GM21717 (cell line): ENCODE measurements around the gene SEMA3E.
A peak's percentile ranks its signal among the peaks of the same experiment; 100 is the strongest.
"Not testable (repeated sequence)": the region's sequence is repeated elsewhere in the genome, so short reads cannot be mapped to it uniquely, and the experiment has no call there.

ENCODE experiments used
- ATAC-seq: cut with Tn5 transposase; IDR thresholded peaks from one replicate; pipeline ENCODE4 v1.9.1; 2021; ENCODE audit warnings: mild to moderate bottlenecking, moderate library complexity; ENCODE audit not compliant: unreplicated experiment

SEMA3E gene

DNA sequence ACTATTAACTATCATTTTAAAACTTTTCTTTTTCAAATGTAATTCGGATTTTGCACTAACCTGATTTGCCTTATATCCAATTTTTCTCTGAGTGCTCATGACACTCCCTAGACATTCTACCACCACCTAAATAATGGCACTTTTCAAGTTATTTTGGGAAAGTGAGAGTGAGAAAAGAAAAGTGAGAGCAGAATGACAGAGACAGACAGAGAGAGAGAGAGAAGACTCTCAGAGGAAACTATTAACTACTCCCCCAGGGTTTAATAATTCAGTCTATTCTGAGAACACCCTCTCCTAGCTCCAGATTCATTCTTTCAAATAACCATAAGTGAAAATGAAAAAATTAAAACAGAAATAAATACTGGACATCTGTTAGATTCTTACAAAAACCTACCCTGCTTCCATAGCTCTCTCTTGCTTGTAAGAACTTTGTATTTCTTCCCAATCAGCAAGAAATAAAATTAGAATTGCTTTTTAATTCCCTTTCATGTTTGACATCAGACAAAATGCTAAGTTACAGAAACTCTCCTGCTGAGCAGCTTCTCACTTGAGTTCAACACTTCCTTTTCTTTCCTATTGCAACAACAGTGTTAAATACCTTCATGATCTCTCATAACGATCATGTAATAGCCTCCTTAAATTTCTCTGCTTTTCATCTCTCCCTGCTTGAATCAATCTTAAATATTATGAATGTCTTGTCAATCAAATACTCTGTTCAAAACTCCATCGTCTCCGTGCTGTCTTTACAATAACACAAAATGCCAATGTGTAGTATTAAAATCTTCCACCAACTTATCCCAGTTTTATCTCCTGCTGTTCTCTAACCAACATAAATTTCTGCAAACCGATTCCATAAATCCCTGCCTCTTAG is 191.7 kb downstream of the SEMA3E start:
- peak; percentile 92 for ATAC-seq

DNA sequence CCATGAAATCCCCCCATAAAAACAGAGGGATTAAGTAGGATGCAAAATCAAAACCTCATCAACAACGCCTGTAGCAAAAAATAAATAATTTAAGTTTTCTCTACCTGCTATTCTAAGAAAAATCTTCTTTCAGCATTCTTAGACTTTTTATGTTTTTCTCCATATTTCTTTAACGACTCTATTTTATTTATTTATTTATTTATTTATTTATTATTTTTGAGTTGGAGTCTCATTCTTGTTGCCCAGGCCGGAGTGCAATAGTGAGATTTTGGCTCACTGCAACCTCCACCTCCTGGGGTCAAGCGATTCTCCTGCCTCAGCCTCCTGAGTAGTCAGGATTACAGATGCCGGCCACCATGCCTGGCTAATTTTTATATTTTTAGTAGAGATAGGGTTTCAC is 192.5 kb downstream of the SEMA3E start:
- ATAC-seq, result no peak

GRCh38 chr7:83455612-83456011 is 193.3 kb downstream of the SEMA3E start:
- no peak for ATAC-seq

GRCh38 chr7:83452256-83452655 is 196.7 kb downstream of the SEMA3E start:
- no peak for ATAC-seq

DNA sequence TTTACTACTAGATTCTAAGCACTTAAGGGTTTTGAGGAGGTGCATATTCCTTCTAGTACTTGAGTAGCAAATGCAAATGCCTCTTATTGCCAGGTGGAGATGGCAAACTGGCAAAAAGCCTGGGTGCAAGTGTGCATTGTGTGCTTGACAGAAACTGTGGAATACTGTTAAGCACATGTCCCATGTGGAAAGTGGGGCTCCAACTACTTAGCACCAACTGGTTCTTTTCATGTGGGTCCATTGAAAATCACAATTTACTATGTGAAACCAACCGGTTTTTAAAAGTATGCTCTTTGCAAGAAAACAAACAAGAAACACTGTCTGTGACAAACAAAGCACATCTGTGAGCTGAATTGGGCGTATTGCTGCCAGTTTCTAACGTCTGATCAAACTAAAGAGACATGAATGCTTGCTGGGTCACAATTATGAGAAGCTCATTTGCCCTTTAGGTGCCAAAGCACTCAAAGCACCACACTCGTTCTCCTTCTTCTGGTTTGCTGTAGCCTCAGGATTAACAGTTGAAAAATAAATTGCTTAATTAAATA is 197.4 kb downstream of the SEMA3E start:
- ATAC-seq, result no peak

DNA sequence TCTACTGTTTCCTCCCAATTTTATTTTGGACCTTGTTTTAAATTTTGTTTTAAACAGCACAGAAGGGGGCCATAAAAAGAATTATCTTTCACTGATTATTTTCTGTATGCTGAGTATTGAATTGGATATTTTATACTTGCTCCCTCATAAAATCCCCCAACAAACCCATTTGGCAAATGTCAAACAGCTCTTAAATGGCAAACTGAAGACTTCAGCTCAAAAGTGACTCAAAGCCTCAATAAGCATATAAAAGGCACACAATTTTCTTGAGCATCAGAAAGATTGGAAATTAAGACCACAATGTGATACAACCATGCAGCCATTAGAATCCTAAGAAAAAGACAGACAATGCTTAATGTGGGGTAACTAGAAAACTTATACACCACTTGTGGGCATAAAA is 199.2 kb downstream of the SEMA3E start:
- no peak for ATAC-seq

DNA sequence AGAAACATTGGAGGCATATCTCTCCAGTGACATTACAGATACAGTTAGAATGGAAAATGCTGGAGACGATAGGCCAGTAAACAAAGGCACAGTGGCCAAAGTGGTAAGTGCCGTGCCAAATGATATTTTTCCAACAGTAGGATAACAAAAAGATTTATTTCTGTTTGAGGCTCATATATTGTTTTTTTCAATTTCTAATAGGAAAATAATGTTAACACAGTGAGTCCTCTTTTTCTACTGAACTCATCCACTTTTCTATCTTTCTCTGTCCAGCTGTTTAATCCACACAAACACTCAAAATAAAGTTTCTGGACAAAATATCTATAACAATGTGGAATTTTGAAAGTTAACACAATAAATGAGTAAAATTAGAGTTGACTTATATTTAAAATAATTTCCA is 201.3 kb downstream of the SEMA3E start:
- ATAC-seq, result no peak

- ATAC-seq, result no peak
These were observed 202.8 kb downstream of the SEMA3E start for GRCh38 chr7:83446102-83446669.

- no peak for ATAC-seq
These were observed 206.0 kb downstream of the SEMA3E start for GRCh38 chr7:83442911-83443310.

DNA sequence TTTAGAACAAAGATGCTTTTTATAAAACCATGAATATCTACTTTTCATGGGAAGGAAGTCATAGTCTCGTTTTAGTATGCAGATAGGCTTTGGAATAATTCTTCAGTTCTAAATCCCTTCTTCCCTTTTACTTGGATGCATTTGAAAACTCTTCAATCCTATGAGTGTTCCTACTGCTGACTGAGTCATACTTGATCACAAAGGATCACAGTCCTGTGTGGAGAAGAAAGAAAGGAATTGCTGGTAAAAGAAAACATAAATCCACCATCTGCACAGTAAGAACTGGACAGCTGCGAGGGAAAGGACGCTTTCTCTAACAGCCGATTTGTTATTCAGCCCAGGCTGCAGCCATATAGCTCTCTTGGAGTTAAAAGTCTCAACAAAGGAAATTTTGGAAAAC is 209.9 kb downstream of the SEMA3E start:
- ATAC-seq, result no peak

GRCh38 chr7:83430289-83430688 is 218.7 kb downstream of the SEMA3E start:
- not testable (repeated sequence) for ATAC-seq

GRCh38 chr7:83429493-83429892 is 219.4 kb downstream of the SEMA3E start:
- no peak for ATAC-seq

- ATAC-seq, result no peak
These were observed 221.1 kb downstream of the SEMA3E start for GRCh38 chr7:83427884-83428283.

GRCh38 chr7:83426325-83426724 is 222.6 kb downstream of the SEMA3E start:
- no peak for ATAC-seq

DNA sequence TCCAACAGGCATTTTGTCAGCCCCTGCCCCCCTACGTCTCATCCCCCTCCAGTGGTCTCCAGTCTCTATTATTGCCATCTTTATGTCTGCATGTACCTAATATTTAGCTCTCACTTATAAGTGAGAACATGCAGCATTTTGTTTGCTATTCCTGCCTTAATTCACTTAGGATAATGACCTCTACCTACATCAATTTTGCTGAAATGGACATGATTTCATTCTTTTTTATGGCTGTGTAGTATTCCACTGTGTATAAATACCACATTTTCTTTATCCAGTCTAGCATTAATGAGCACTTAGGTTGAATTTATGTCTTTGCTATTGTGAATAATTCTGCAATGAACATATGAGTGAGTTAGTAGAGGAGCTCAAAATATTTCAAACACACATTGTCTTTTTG is 229.9 kb downstream of the SEMA3E start:
- no peak for ATAC-seq

DNA sequence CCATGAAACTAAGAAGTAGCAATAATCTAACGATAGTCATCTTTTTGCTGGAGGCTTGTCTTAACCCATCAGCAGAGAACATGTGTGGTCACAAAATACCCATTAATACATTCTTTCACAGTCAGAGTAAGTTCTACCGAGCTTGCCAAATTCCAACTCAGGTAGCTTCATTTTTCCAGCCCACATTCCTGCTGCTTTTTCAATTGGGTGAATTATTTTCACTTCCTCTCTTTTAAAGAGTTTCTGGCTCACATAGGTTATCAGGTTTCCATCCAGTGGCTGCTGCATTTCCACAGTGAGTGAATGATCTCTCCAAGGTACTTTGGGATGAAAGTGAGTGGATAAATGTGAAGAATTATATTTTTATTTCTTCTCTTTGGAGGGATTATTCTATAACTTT is 233.1 kb downstream of the SEMA3E start:
- ATAC-seq, result no peak

- no peak for ATAC-seq
These were observed 234.0 kb downstream of the SEMA3E start for GRCh38 chr7:83414947-83415346.

DNA sequence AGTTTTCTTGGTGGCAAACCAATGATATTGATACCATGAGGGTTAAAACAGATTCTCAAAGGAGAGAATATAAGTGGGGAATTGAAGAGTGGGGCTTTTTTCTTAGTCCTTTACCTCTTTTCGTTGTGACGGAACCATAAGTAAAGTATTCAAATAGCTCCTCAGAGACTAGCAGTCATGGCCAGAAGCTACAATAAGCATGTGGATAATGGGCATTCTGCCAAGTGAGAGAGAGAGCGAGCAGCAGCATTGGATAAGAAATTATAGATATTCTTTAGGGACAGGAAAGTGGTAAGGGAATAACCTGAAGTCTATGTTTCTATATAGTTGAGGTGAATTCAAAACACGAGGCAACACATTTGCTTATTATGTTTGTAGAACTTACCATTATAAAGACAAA is 235.1 kb downstream of the SEMA3E start:
- ATAC-seq, result no peak

- ATAC-seq, result no peak
These were observed 235.5 kb downstream of the SEMA3E start for GRCh38 chr7:83413424-83413823.

- peak; percentile 59 for ATAC-seq
These were observed 237.8 kb downstream of the SEMA3E start for GRCh38 chr7:83410989-83411591.

DNA sequence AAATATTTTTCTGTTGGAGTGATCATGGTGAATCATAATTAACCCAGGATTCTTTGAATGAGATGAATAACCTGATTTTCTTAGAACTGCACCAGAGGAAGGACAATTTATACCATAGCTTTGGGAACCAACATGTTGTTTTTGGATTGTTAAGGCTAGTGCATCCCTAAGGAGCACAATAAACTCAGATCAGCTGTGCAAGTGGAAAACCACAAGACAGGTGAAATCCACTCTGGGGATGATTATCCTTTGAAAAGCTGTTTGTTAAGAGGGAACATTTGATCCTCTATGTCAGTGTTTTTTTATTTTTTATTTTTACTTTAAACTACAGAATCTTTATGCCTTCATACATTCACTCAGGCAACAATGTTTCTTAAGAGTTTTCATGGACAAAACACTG is 254.2 kb downstream of the SEMA3E start:
- no peak for ATAC-seq

DNA sequence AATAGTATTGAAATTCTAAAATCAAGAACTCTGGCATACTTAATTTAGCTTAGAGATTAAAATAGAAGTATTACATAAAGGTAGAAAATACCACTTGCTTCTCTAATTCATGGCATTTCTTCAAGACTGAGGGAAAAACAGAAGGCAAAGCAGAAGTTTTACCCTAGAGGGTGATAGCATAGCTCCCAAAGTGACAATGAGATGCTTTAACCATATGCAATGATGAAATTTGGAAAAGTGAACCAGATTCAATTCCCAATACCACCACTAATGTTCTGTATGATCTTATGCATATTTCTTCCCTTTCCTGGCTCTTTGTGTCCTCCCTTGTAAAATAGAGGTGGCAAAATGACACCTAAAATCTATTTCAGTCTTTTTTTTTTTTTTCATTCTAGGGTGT is 260.5 kb downstream of the SEMA3E start:
- no peak for ATAC-seq
